SH-SY5Y (cell line): Measurements from ENCODE around the gene MOB2.

Source experiments
- GATA2 ChIP-seq: IDR thresholded peaks from 2 replicates; pipeline ENCODE4 v1.6.1; 2011; ENCODE audit warnings: mild to moderate bottlenecking, low read depth, low read length
- GATA3 ChIP-seq: IDR thresholded peaks from 2 replicates; pipeline ENCODE4 v1.6.1; 2011; ENCODE audit warnings: low read depth, mild to moderate bottlenecking, low read length, moderate library complexity

GRCh38 chr11:1480191-1480554 lies 6.4 kb downstream of the MOB2 start:
- TF ChIP-seq GATA2, result no peak
- TF ChIP-seq GATA3, result no peak
